Stimulated activated CD4-positive, alpha-beta T cell treated with anti-CD3 and anti-CD28 coated beads, Interleukin-15, amount 100 ng/mL, for 24 hours (primary cell): ENCODE results near the gene PTPDC1.

Experiments
- DNase-seq: peaks from one replicate; pipeline ENCODE4 v3.0.0-alpha.2; 2020

Gene PTPDC1

GRCh38 chr9:94142353-94142752 is 58.1 kb downstream of the PTPDC1 start:
- no peak for DNase-seq

- DNase-seq, result no peak
Measured at GRCh38 chr9:94144394-94144793, 60.1 kb downstream of the PTPDC1 start.

- no peak for DNase-seq
Measured at GRCh38 chr9:94145640-94146039, 61.4 kb downstream of the PTPDC1 start.

GRCh38 chr9:94147776-94148175 is 63.5 kb downstream of the PTPDC1 start:
- DNase-seq, result no peak

- no peak for DNase-seq
Measured at GRCh38 chr9:94148419-94148818, 64.2 kb downstream of the PTPDC1 start.

- DNase-seq, result no peak
Measured at GRCh38 chr9:94149696-94150095, 65.4 kb downstream of the PTPDC1 start.

- DNase-seq, result no peak
Measured at GRCh38 chr9:94150279-94150828, 66.1 kb downstream of the PTPDC1 start.

GRCh38 chr9:94150890-94151650 is 66.8 kb downstream of the PTPDC1 start:
- no peak for DNase-seq

GRCh38 chr9:94153905-94154304 is 69.6 kb downstream of the PTPDC1 start:
- DNase-seq, result no peak

GRCh38 chr9:94156348-94157049 is 72.2 kb downstream of the PTPDC1 start:
- DNase-seq, result no peak

GRCh38 chr9:94157050-94157801 is 73.0 kb downstream of the PTPDC1 start:
- no peak for DNase-seq
